HG02870 (cell line): ENCODE results near the gene GREB1.

ENCODE experiments used
- ATAC-seq: cut with Tn5 transposase; IDR thresholded peaks from one replicate; pipeline ENCODE4 v1.9.1; 2021; ENCODE audit warnings: mild to moderate bottlenecking, moderate library complexity; ENCODE audit not compliant: unreplicated experiment

The GREB1 gene

DNA sequence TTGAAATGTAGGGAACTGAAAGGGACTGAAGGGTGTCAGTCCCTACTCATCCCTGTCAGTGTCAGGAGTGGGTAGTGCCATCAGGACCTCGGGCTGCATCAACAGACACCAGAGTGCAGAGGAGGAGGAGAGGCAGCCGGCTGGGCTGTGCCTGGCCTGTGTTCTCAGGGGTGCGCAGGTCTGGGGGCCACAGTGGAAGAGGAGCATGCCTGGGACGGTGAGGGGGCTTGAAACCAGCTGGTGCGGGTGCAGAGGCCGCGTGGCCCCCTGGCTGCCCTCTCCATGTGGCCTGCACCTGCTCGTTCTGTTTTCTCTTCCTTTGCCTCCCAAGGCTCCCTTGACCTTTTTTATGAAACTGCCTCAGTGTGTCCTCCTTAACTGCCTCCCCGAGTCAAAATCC, 94.8 kb downstream of the GREB1 start:
- ATAC-seq: no peak

DNA sequence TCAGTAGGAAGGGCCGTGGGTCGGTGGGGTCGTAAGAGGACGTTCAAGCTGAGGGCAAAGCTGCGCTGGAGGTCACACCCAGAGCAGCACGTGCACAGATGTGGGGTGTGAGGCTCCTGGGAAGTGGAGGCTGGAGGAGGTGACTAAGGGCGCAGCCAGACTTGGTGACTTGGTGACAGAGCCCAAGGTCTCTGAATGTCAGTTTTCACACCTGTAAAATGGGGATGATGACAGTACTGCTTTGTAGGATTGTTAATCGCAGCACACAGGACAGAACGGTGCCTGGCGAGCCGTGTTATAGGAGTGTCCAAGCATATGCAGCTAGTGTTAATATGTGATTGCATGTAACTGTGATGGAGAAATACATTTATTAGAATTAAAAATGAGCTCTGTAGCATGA, 95.4 kb downstream of the GREB1 start:
- no peak for ATAC-seq

DNA sequence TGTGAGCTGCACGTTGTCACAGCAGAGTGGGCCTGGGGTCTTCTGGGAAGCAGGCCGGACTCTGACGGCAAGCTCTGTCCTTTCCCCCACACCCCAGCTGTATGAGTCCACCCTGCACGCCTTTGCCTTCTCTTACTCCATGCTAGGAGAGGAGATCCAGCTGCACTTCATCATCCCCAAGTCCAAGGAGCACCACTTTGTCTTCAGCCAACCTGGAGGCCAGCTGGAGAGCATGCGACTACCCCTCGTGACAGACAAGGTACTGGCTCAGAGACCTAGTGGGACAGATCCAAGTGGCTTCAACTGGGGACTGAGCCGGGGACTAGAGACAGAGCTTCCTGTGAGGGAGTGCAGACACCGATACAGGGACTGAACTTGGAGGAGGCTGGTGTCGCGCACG, 96.0 kb downstream of the GREB1 start:
- ATAC-seq: no peak

DNA sequence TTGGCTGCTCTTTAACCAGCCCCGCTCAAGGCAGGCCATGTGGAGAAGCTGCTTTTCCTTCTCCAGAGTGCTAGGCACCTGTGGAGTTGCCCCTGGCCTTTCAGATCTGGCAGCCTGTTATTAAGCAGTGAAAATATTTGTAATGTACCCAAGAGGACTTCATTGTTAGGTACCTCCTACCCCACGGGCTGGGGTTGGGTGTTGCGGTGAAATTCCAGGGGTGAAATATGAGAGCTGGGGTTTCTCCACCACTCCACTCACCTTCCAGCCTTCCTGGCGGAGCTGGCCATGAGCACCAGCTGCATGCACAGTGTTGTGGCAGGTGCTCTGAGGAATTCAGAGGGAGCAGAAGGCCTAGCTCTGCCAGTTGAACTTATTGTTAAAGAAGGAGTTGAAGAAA, 97.0 kb downstream of the GREB1 start:
- no peak for ATAC-seq

DNA sequence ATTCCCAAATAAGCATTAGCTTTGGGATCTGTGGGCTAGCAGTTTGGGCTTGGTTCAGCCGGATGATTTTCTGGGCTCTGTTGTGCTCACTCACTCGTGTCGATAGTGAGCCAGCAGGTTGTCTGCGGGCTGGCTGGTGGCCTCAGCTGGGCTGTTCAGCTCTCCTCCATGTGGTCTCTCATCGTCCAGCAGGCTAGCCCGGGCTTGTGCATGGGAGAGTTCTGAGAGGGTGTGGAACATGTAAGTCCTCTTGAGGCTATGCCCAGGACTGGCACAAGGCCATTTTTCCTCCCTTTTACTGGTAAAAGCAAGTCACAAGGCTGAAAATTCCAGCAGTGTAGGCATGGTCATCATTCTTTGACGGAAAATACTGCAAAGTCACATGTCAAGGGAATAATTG, 97.6 kb downstream of the GREB1 start:
- no peak for ATAC-seq

DNA sequence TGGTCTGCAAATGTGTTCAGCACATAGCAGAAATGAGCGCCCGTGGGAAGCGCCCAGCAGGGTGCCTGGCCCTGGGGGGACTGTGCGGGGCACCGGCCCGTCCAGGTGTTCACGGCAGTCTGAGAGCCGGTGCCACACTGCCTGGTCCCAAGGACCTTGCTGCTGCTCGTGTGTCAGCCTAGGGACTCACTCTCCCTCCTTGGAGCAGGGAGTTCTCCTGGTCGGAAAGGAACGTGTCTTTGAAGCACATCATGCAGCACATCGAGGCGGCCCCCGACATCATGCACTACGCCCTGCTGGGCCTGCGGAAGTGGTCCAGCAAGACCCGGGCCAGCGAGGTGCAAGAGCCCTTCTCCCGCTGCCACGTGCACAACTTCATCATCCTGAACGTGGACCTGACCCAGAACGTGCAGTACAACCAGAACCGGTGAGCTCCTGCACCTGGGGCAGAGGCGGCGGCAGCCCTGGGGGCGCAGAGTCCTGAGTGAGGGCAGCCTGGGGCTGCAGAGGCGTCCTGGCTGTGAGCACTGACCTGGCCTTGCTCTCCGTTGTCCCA, 100.2 kb downstream of the GREB1 start:
- ATAC-seq: no peak

DNA sequence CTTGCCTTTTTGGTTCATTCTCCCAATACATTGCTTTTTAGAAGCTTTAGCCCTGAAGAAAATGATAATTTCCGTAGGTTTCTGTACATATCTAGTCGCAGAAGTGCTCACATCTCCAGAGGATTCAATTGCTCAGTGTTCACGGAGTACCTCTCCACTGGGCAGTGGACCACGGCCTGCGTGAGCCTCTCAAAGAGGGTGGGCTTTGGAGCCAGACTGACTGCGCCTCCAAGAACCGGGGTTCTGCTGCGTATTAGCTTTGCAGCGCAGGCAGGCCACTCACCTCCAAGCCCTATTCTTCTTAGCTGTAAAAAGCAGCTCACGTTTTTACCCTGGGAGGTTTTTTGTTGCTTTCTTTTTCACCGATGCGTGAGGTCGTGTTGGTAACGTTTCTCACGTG, 100.7 kb downstream of the GREB1 start:
- no peak for ATAC-seq

DNA sequence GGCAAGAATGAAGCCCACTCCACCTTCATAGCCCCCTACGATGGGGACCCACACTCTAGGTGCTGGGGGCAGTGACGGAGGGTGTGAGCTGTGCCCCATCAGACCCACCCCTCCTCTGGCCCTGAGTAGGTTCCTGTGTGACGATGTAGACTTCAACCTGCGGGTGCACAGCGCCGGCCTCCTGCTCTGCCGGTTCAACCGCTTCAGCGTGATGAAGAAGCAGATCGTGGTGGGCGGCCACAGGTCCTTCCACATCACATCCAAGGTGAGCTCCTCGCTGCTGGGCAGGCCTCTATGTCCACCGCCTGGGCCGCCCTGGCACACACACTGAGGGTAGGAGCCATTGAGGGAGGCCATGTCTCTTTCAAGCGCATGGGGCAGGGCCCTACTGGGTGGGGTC, 101.3 kb downstream of the GREB1 start:
- ATAC-seq: no peak

DNA sequence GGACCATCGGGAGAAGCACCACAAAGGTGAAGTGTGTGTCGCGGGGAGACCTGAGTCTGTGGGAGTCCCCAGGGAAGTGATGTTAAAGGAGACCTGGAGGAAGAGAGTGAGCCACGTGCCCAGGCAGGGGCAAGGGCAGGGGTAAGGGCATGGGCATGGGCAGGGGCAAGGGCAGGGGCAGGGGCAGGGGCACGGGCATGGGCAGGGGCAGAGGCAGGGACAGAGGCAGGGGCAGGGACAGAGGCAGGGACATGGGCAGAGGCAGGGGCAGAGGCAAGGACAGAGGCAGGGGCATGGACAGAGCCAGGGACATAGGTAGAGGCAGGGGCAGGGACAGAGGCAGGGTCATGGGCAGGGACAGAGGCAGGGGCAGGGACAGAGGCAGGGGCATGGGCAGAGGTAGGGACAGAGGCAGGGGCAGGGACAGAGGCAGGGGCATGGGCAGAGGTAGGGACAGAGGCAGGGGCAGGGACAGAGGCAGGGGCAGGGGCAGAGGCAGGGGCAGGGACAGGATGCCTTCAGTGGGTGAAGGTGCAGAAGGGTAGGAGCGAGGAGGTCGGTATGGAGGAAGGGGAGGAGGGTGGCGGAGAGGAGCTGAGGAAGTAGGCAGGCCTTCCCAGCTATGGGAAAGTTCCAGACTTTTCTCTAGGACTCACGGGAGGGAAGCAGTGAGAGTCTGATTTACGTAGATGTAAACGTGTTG, 102.9 kb downstream of the GREB1 start:
- ATAC-seq: no peak

DNA sequence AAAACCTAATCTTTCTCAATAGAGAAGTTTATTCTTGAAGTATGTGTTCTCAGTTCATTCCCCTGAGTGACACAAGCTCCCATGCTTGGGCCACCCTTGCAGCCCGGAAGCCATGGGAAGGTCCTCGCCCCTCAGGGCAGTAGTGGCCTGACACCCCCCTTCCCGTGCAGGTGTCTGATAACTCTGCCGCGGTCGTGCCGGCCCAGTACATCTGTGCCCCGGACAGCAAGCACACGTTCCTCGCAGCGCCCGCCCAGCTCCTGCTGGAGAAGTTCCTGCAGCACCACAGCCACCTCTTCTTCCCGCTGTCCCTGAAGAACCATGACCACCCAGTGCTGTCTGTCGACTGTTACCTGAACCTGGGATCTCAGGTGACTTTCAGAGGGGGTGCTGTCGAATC, 103.7 kb downstream of the GREB1 start:
- no peak for ATAC-seq

DNA sequence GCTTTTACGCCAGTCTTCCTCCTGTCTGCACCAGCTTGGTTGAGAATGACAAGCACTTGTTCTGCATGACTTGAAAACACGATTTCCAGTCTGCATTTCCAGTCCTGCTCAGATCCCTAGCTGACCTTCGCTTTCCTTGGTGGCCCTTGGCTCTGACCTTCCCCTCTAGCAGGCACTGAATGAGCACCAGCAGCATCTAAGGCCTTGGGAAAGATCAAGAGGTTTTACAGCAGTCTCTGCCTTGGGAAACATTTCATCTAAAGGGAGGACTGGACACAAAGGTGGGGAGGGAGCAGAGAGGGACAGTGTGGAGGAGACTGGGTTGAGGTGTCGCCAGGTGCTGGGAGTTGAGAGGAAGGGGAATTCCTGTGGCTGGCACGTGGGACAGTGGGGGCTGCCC, 105.7 kb downstream of the GREB1 start:
- no peak for ATAC-seq

DNA sequence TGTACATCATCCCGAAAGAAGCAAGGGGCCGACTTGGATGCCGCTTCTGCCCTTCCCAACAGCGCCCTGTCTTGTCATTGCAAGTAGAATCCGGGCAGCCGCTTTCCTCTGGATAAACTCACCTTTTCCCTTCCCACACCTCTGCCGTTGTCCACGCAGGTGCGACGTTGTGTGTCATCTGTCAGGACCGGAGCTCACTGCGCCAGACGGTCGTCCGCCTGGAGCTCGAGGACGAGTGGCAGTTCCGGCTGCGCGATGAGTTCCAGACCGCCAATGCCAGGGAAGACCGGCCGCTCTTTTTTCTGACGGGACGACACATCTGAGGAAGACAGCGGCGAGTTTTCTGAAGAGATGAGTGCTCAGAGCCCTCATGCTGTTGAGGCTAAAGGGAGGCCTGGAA, 106.3 kb downstream of the GREB1 start:
- ATAC-seq: no peak

DNA sequence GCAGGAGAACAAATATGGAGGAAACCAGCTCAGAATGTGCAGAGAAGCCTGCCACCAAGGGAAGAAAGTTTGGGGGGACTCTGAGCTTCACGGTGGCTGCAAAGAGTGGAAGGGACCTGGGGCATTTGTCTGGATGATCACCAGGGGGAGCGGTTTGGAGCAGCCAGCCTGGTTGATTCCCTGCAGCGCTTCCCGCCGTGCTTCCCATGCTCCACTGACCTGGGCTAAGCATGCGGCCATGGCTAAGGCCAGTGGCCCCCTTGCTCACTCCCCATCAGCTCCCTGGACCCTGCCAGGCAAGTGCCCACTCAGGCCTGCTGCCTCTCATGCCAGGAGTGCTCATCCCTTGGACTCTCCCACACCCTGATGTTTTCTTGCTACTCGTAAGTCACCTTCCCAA, 109.1 kb downstream of the GREB1 start:
- ATAC-seq: no peak

DNA sequence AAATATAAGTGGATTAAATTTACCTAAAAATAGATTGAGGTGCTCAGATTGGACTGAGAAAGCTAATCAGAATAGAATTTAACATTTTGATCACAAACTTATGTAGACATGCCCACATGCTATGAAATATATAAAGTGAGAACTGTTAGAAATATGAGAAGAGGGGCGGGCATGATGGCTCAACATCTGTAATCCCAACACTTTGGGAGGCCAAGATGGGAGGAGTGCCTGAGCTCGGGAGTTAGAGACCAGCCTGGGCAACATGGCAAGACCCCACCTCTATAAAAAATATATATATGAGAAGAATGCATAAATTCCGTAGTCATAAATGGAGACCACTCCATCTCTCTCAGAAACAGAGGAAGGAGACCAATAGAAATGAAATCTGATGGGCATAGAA, 110.4 kb downstream of the GREB1 start:
- ATAC-seq: no peak

DNA sequence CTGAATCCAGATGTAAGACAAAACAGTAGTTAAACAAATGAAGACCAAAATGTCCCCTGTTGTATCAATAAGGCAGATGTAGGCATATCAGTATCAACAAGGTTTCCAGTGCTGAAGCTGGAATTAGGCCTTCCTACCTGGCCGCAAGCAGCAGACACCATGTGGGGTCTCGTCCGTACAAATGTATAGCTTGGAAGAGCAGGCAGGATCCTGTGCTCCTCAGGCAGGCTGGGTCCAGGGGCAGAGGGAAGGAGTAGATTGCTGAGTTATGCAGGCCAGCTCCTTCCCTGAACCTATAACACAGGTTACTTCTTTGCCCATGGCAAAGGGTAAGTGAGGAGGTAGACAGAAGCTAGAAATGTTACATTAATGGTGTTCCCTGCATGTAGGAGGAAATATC, 112.7 kb downstream of the GREB1 start:
- no peak for ATAC-seq

DNA sequence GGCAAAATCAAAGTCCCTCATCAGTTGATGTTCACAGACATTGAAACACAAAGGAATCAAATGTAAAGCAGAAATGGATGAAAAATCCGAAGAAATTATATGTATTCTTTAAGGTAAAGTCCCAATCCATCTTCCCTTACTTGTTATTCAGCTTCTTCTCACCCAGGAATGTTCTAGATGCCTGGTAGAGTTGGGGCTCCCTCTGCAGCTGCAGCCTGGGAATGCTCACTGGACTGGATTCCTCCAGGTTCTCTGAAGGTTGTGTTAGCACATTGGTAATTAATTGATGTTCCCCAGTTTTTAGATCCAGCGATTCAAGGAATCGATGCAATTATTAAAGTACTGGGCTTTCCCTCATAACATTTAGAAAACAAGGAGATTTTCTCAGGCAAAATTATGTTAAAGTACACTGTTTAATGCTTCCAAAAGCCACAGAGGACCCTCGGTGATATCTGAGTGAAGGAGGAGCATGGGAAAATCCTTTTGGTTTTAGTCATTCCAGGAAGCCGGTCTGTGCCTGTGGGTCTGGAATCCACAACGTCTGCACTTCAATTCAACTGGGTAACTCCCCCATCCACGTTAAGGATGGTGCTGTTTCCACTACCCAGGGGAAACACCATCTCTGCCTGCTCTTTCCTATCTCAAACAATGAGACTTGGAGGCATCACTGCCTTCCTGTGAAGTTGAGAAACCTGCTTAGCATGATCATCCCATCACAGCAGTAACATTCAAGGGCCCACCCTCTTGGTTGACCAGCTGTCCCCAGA, 114.2 kb downstream of the GREB1 start:
- ATAC-seq: no peak

DNA sequence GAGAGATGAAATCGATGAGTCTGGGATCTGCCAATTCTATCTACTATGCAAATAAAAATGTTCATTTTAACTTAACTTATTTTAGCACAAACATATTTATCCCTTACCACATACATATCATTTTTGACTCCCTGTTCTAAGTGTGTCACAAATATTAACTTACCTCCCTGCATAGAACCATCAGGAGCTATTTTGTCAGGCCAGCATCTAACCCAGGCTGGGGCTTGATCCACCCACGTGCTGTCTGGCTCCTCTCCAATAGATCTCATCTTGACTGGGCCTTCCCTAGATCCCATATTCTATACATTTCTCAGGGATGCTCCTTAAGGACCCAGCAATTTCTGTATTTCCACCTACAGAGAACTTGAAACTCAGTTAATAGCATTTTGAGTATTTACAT, 115.2 kb downstream of the GREB1 start:
- ATAC-seq: no peak

DNA sequence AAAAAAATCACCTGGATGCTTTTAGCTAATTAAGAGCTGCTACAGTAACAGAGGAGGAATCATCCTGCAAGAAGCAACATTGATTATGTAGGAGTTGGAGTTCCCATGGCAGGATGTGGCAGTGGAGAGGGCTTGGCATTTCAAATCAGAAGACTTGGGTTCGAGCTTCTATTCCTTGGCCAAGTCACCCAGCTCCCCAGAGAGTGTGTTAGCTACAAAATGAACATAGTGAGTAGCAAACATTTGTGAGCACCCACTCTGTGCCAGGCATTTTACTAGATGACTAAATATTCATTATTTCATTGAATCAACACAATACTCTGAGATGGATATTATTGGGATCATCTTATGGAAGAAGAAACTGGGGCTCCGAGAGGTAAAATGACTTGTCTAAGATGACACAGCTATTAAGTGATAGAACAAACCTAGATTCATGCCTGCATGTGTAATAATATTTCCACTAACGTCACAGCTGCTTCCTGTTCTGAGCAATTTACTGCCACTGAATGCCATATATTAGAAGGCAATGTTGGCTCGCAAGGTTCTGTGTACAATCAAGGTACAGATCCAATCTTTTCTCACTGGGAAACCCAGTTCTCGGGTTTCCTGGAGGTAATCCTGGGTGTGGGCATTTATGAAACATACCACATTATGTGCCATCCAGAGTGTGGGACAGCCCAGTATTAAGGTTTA, 118.2 kb downstream of the GREB1 start:
- no peak for ATAC-seq

DNA sequence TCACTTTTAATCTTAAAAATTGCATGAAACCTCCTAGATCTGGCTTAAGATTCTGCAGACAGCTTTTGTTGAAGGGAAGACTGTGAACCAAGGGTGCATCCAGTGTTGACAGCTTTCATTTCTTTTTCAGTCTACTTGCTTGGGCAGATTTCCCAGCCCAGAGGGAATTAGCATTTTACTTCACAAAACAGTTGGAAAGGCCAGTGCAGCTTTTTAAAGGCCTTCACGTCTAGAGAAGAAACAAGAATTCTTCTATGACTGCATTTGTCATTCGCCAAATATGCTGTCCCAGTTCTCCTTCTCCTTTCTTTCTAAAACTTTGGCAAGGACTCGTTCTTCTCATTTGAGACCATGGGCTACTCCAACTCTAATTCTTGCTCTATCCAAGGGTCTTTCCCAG, 118.7 kb downstream of the GREB1 start:
- ATAC-seq: no peak

DNA sequence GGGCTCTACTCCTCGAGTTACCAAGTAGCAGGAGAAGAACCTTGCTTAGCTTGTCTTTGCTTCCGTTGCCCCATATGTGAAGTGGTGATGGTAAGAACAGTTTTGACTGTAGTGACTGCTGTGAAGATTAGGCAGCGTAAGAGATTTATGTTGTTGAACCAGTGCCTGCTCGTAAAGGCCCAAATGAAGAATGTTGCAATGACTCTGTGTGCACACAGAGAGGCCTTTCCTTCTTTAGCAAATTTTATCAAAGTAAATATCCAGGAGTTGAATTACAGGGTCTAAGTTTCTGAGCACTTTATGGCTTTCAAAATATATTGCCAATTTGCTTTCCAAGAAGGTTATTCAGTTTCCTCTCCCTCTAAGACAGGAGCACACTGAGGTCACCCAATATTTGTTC, 121.7 kb downstream of the GREB1 start:
- ATAC-seq: no peak

DNA sequence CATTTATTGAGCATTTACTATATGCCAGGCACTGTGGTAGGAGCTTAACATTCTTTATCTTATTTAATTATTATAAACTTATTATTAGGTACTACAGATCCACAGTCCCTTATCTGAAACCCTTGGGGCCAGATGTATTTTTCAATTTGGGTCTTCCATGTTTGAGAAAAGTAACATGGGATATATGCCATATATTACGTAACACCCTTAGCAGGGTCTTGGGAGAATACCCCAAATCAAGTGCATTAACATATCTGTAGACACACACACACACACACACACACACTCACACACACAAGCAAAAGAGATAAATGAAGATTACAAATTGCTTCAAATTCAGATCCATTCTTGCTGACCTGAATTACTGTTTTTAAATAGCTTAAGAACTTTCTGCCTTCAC, 122.4 kb downstream of the GREB1 start:
- no peak for ATAC-seq

DNA sequence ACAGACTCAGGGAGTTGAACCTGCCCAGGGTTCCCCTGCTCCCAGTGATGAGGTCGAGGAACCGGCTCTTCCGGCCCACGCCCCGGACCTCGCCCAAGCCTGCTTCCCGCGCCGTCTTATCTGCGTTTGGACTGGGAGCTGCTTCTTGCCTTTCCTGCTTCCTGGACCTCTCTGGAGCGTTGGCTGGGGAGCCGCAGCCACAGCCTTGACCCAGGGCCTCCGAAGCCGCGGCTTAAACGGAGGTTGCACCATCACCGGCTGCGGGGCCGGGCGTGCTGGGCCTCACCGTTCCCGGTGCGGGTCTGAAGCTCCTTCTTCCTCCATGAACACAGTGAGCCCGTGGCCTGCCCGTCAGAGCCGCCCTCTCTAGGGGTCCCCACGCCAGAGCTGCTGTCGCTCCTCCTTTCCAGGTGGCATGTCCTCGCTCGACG, 122.8 kb downstream of the GREB1 start:
- ATAC-seq: no peak
